Heart left ventricle (tissue), 13 donors: ENCODE results near the gene TRIM65.

Experiments used
- POLR2A ChIP-seq, 2 donors: fragments of 450-650 bp; IDR thresholded peaks; one replicate each; pipeline ENCODE4 v1.6.1; 2017; ENCODE audit warnings: antibody characterized with exemption in 2 of 2, mild to moderate bottlenecking in 2 of 2, moderate library complexity in 2 of 2
- TF ChIP-seq, protein P1 (sequence below), 12 donors: fragments of 200-600 bp; sonication (generic) in 4 of 12; IDR thresholded peaks; one replicate each; pipeline versions ENCODE4 v1.5.0 to v1.8.0; 2018 to 2022; ENCODE audit warnings: antibody characterized with exemption in 12 of 12, mild to moderate bottlenecking in 5 of 12
- donor health status: ischemic (EF 13 %, LVEDD 7.1; RV severe dilation, severe dysfunction).
- donor health status: DM: no; HTN: yes; CAD: no.
- donor health status: DM: no; HTN: no; CAD: no.
- donor health status: ischemic (EF 25% LVEDD 6.9; RV normal size, moderate dysfunction).
- donor health status: ischemic (EF 25% LVEDD 5.7; RV mildly dilated, moderate dysfunction).
- donor health status: ischemic (EF 35%, LVEDD 5.7; RV mildly dilated, moderate dysfunction).
- donor health status: nonischemic (EF 11% LVEDD 7.7; RV severe dilation, severe dysfunction).
- donor health status: DM: yes; HTN: yes; CAD: no.
- donor health status: PGD.
- donor health status: ischemic (EF 29% LVEDD 5.4; RV normal size, mild dysfunction).
- donor health status: nonischemic (EF 23%, LVEDD 6.1; RV moderate dilation, normal function).

DNA sequence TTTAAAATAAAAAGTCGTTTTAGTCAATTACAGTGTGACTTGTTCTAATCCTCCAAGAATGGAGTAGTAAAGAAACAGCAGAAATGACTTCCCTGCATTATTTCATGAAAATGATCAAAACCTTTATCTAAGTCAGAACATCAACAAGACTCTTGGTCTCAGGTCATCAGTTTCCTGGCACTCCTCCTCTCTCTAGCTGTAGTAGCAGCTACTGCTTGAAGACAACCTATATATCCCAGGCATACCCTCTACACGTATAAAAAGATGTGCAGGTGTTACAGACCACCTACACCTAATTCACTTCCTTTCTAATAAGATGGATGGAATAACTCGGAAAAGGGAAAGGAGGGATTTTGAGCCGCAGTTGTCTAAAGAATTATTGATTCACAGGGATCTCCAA is 45.7 kb upstream of the TRIM65 start:
- TF ChIP-seq, protein P1, sequence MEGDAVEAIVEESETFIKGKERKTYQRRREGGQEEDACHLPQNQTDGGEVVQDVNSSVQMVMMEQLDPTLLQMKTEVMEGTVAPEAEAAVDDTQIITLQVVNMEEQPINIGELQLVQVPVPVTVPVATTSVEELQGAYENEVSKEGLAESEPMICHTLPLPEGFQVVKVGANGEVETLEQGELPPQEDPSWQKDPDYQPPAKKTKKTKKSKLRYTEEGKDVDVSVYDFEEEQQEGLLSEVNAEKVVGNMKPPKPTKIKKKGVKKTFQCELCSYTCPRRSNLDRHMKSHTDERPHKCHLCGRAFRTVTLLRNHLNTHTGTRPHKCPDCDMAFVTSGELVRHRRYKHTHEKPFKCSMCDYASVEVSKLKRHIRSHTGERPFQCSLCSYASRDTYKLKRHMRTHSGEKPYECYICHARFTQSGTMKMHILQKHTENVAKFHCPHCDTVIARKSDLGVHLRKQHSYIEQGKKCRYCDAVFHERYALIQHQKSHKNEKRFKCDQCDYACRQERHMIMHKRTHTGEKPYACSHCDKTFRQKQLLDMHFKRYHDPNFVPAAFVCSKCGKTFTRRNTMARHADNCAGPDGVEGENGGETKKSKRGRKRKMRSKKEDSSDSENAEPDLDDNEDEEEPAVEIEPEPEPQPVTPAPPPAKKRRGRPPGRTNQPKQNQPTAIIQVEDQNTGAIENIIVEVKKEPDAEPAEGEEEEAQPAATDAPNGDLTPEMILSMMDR (IDR thresholded peaks at IDR 0.05), result no peak
- TF ChIP-seq POLR2A (IDR thresholded peaks at IDR 0.05), result no peak
